NAMALWA (cell line): Measurements from ENCODE around the gene TMEM240.
"Not testable (repeated sequence)": the region's sequence is repeated elsewhere in the genome, so short reads cannot be mapped to it uniquely, and the experiment has no call there.

Experiments used
- DNase-seq: peaks from one replicate; pipeline ENCODE4 v3.0.0-alpha.2; 2015; ENCODE audit warnings: low spot score

Gene TMEM240

GRCh38 chr1:1494311-1494710 is 46.1 kb downstream of the TMEM240 start:
- not testable (repeated sequence) for DNase-seq

- no peak for DNase-seq
Observed at GRCh38 chr1:1491601-1492000, 48.8 kb downstream of the TMEM240 start.

GRCh38 chr1:1490633-1491230 is 49.7 kb downstream of the TMEM240 start:
- DNase-seq = no peak

- DNase-seq = no peak
Observed at GRCh38 chr1:1489861-1490260, 50.6 kb downstream of the TMEM240 start.

- DNase-seq = no peak
Observed at GRCh38 chr1:1489231-1489630, 51.2 kb downstream of the TMEM240 start.

- DNase-seq = no peak
Observed at GRCh38 chr1:1487701-1488100, 52.7 kb downstream of the TMEM240 start.

- DNase-seq = not testable (repeated sequence)
Observed at GRCh38 chr1:1485755-1486317, 54.6 kb downstream of the TMEM240 start.

- DNase-seq = not testable (repeated sequence)
Observed at GRCh38 chr1:1484976-1485750, 55.3 kb downstream of the TMEM240 start.
